A673 (cell line): ENCODE measurements around the gene TRAK1. TPM values are rescaled to one million over a fixed set of nuclear protein-coding genes. Genes with fewer than 3 reads are reported as not detected.

Source experiments
- BruUV-seq: library from RNA; stranded (reverse); fragments of 400-500 nt; replicated peaks from 2 replicates; lab custom pipeline; 2021; lab: Mats Ljungman, UMichigan
- CTCF ChIA-PET: fragments of 300-600 bp; sonication (Branson Sonifier 250); formaldehyde crosslinking; loops from one replicate; lab custom pipeline; 2022; ENCODE audit warnings: antibody characterized with exemption; lab: Charles Lee
- POLR2A ChIA-PET: fragments of 300-600 bp; sonication (Branson Sonifier 250); formaldehyde crosslinking; loops from one replicate; lab custom pipeline; 2022; ENCODE audit warnings: antibody characterized with exemption; ENCODE audit not compliant: low non-redundant PET; lab: Charles Lee
- DNase-seq: peaks from one replicate; pipeline ENCODE4 v3.0.0-alpha.2; 2015; ENCODE audit warnings: low spot score
- H3K27ac ChIP-seq: fragments of 200-600 bp; sonication (generic); 2 replicates; pipeline ENCODE4 v1.5.1; 2016; ENCODE audit warnings: mixed run types, low read depth, mild to moderate bottlenecking, mixed read lengths, antibody characterized with exemption, low read length; ENCODE audit not compliant: poor library complexity, severe bottlenecking
- H3K27me3 ChIP-seq: fragments of 200-600 bp; sonication (generic); replicated peaks from 2 replicates; pipeline ENCODE4 v1.6.1; 2017; ENCODE audit warnings: mixed run types, low read depth, mild to moderate bottlenecking, mixed read lengths, antibody characterized with exemption, low read length; ENCODE audit not compliant: insufficient read depth, poor library complexity
- H3K36me3 ChIP-seq: fragments of 200-600 bp; sonication (generic); 2 replicates; pipeline ENCODE4 v1.6.1; 2016; ENCODE audit warnings: mixed run types, mild to moderate bottlenecking, mixed read lengths, antibody characterized with exemption, low read length; ENCODE audit not compliant: insufficient read depth, poor library complexity, severe bottlenecking
- H3K4me1 ChIP-seq: fragments of 200-600 bp; sonication (generic); 2 replicates; pipeline ENCODE4 v1.6.1; 2017; ENCODE audit warnings: mixed run types, mild to moderate bottlenecking, mixed read lengths, antibody characterized with exemption, low read length; ENCODE audit not compliant: insufficient read depth, poor library complexity, severe bottlenecking
- H3K4me3 ChIP-seq: fragments of 200-600 bp; sonication (generic); 2 replicates; pipeline ENCODE4 v1.5.1; 2016; ENCODE audit warnings: low read depth, mixed run types, mild to moderate bottlenecking, mixed read lengths, low read length; ENCODE audit not compliant: poor library complexity, severe bottlenecking
- H3K9me3 ChIP-seq: fragments of 200-600 bp; sonication (generic); 2 replicates; pipeline ENCODE4 v1.6.1; 2016; ENCODE audit warnings: mixed run types, low read depth, mild to moderate bottlenecking, mixed read lengths, antibody characterized with exemption, low read length; ENCODE audit not compliant: poor library complexity, severe bottlenecking
- CTCF ChIP-seq: fragments of 300-800, 200-600 bp; sonication (generic); conservative IDR thresholded peaks from 2 replicates; pipeline ENCODE4 v1.5.1; 2017; ENCODE audit warnings: low read depth, mild to moderate bottlenecking, antibody characterized with exemption, low read length, moderate library complexity, mixed read lengths
- EZH2 ChIP-seq: fragments of 200-600 bp; sonication (generic); IDR thresholded peaks from 2 replicates; pipeline ENCODE4 v1.6.1; 2017; ENCODE audit warnings: borderline replicate concordance, low read depth, mild to moderate bottlenecking, mixed read lengths, antibody characterized with exemption, low read length; ENCODE audit not compliant: poor library complexity, severe bottlenecking
- intact Hi-C: fragments of 100-400 bp; cut with micrococcal nuclease; formaldehyde crosslinking; loops from one replicate; pipeline ENCODE4 v1.10.0; 2022; ENCODE audit not compliant: unreplicated experiment
- total RNA-seq: library from RNA; stranded (reverse); gene quantifications from 2 replicates; pipeline ENCODE4 v1.2.3, GENCODE V29; 2021

Gene TRAK1
- total RNA-seq, 1 experiment from 2014 or later, result 16.3 TPM

- POLR2A ChIA-PET, result no interaction called here
- H3K27ac ChIP-seq, result no peak overlapping the region
- DNase-seq, result no peak
These were observed 24.8 kb downstream of the TRAK1 start for GRCh38 chr3:42115946-42116345.

GRCh38 chr3:42116466-42116865 is 25.3 kb downstream of the TRAK1 start:
- POLR2A ChIA-PET, result no interaction called here
- Histone ChIP-seq H3K27me3 (no peaks in the 10 kb centered on the region), H3K4me1 (no peaks in the 10 kb centered on the region), H3K36me3 (no peaks in the 10 kb centered on the region), H3K9me3 (no peaks in the 10 kb centered on the region), H3K4me3 (no peak overlapping the region), H3K27ac (no peak overlapping the region)
- BruUV-seq, result no TSS peak
- TF ChIP-seq CTCF (no peak), EZH2 (no peak)
- intact Hi-C loops, result loop anchor here (10.0 kb wide), 1 partner anchor 328 kb away; no protein-coding TSS in a partner anchor
- CTCF ChIA-PET, result no interaction called here
- DNase-seq, result no peak

More at GRCh38 chr3:42115946-42116345, 24.8 kb downstream of the TRAK1 start:
- no peaks in the 10 kb centered on the region for H3K27me3 ChIP-seq
- H3K9me3 ChIP-seq, result no peaks in the 10 kb centered on the region
- BruUV-seq, result no TSS peak
- no peaks in the 10 kb centered on the region for H3K36me3 ChIP-seq
- intact Hi-C loops, result loop anchor here (10.0 kb wide), 1 partner anchor 329 kb away; no protein-coding TSS in a partner anchor
- CTCF ChIA-PET, result no interaction called here
- TF ChIP-seq EZH2, result no peak
- TF ChIP-seq CTCF, result no peak
- H3K4me3 ChIP-seq, result no peak overlapping the region
- no peaks in the 10 kb centered on the region for H3K4me1 ChIP-seq

- no TSS peak for BruUV-seq
- DNase-seq, result peak; percentile 40
- ChIA-PET POLR2A (no interaction called here), CTCF (interaction anchor here (0.5 to 1.4 kb wide), 5 partner anchors 73 to 1502 kb away, joined by 3 to 21 read pairs (median 4); partner anchors contain the start of gene ULK4)
- no peaks in the 10 kb centered on the region for H3K36me3 ChIP-seq
- H3K4me3 ChIP-seq, result no peak overlapping the region
- no peaks in the 10 kb centered on the region for H3K27me3 ChIP-seq
- intact Hi-C loops, result loop anchor here (2.0 to 10.0 kb wide), 2 partner anchors 73 to 327 kb away; no protein-coding TSS in a partner anchor
- H3K4me1 ChIP-seq, result peaks cover 2% of the 10 kb centered on the region
- no peak for TF ChIP-seq EZH2
- peak; percentile 60 for TF ChIP-seq CTCF
- no peak overlapping the region for H3K27ac ChIP-seq
- no peaks in the 10 kb centered on the region for H3K9me3 ChIP-seq
These were observed 26.2 kb downstream of the TRAK1 start for GRCh38 chr3:42117175-42118008.
